HepG2 (cell line): Measurements from ENCODE around the gene NELFCD. TPM values are rescaled to one million over a fixed set of nuclear protein-coding genes. Genes with fewer than 3 reads are reported as not detected.

Experiments used
- ATF4 ChIP-seq, 2 experiments: fragments of 450-650 bp in 1 of 2; sonication (generic) in 1 of 2; formaldehyde crosslinking; IDR thresholded peaks; 2 replicates each; pipeline versions ENCODE4 v1.5.0 to v1.8.0; 2020 to 2022; ENCODE audit warnings: mild to moderate bottlenecking in 1 of 2, missing genetic modification reagents in 1 of 2
- ERF ChIP-seq: IDR thresholded peaks from 2 replicates; pipeline ENCODE4 v1.6.1; 2018; ENCODE audit warnings: missing biosample characterization, missing genetic modification reagents
- FOXA3 ChIP-seq: IDR thresholded peaks from 2 replicates; pipeline ENCODE4 v1.6.1; 2016; ENCODE audit warnings: missing genetic modification reagents, missing compliant biosample characterization
- KLF15 ChIP-seq: sonication (generic); formaldehyde crosslinking; IDR thresholded peaks from 2 replicates; pipeline ENCODE4 v1.8.1; 2023; ENCODE audit warnings: borderline replicate concordance, mild to moderate bottlenecking, inconsistent platforms, missing genetic modification reagents, mixed read lengths
- MLXIP ChIP-seq: sonication (generic); formaldehyde crosslinking; IDR thresholded peaks from 2 replicates; pipeline ENCODE4 v1.9.0; 2021; ENCODE audit warnings: missing genetic modification reagents, borderline replicate concordance
- MXI1 ChIP-seq: IDR thresholded peaks from 3 replicates; pipeline ENCODE4 v1.6.1; 2012; ENCODE audit warnings: low read depth, low read length, inconsistent platforms, borderline replicate concordance
- NR2C2 ChIP-seq: sonication (generic); formaldehyde crosslinking; IDR thresholded peaks from 2 replicates; pipeline ENCODE4 v1.4.0; 2020; ENCODE audit warnings: missing genetic modification reagents, mild to moderate bottlenecking, moderate library complexity, borderline replicate concordance
- PPARG ChIP-seq: conservative IDR thresholded peaks from 2 replicates; pipeline ENCODE4 v1.6.1; 2016; ENCODE audit warnings: missing biosample characterization, missing genetic modification reagents
- PTBP1 ChIP-seq: fragments of 200-400 bp; formaldehyde crosslinking; IDR thresholded peaks from 2 replicates; pipeline ENCODE4 v1.6.1; 2018; ENCODE audit warnings: low read length, low read depth; ENCODE audit not compliant: poor library complexity, severe bottlenecking
- RCOR2 ChIP-seq: IDR thresholded peaks from 2 replicates; pipeline ENCODE4 v1.6.1; 2016; ENCODE audit warnings: missing biosample characterization, missing genetic modification reagents
- SAFB2 ChIP-seq: sonication (generic); formaldehyde crosslinking; IDR thresholded peaks from 2 replicates; pipeline ENCODE4 v1.5.1; 2020; ENCODE audit warnings: missing genetic modification reagents, low read depth, mild to moderate bottlenecking, borderline replicate concordance
- SALL1 ChIP-seq: sonication (generic); formaldehyde crosslinking; IDR thresholded peaks from 2 replicates; pipeline ENCODE4 v1.8.0; 2022; ENCODE audit warnings: mild to moderate bottlenecking, missing genetic modification reagents
- SMC3 ChIP-seq: IDR thresholded peaks from 2 replicates; pipeline ENCODE4 v1.6.1; 2011; ENCODE audit warnings: low read length, improper control_type of control experiment
- SOX5 ChIP-seq: IDR thresholded peaks from 2 replicates; pipeline ENCODE4 v1.6.1; 2016; ENCODE audit warnings: borderline replicate concordance
- SSRP1 ChIP-seq: IDR thresholded peaks from 2 replicates; pipeline ENCODE4 v1.6.1; 2016; ENCODE audit warnings: control low read depth
- STAT5B ChIP-seq: sonication (generic); formaldehyde crosslinking; IDR thresholded peaks from 2 replicates; pipeline ENCODE4 v1.4.0; 2020; ENCODE audit warnings: missing genetic modification reagents
- TOE1 ChIP-seq: sonication (generic); formaldehyde crosslinking; IDR thresholded peaks from 2 replicates; pipeline ENCODE4 v1.4.0; 2020; ENCODE audit warnings: mild to moderate bottlenecking, missing genetic modification reagents
- XRCC5 ChIP-seq: fragments of 200-400 bp; formaldehyde crosslinking; optimal IDR thresholded peaks from 2 replicates; pipeline ENCODE3; 2017; ENCODE audit warnings: mild to moderate bottlenecking, low read length
- ZNF160 ChIP-seq: sonication (generic); formaldehyde crosslinking; IDR thresholded peaks from 2 replicates; pipeline ENCODE4 v1.8.0; 2022; ENCODE audit warnings: mild to moderate bottlenecking, inconsistent platforms, missing genetic modification reagents
- ZNF615 ChIP-seq: sonication (generic); formaldehyde crosslinking; IDR thresholded peaks from 2 replicates; pipeline ENCODE4 v1.5.0; 2020; ENCODE audit warnings: mild to moderate bottlenecking, missing genetic modification reagents, borderline replicate concordance
- polyA plus RNA-seq, 8 experiments: library from polyadenylated mRNA; depleted of rRNA in 3 of 8; stranded (reverse) in 7 of 8; unstranded in 1 of 8; fragments of >200 nt; fragmentation: Illumina TruSeq in 4 of 8; extraction: Trizol in 4 of 8; gene quantifications; 2 replicates each; pipeline versions ENCODE4 v1.2.1 to v1.2.3, GENCODE V29; 2011 to 2016; ENCODE audit warnings: low read depth in 4 of 8, missing spikeins in 1 of 8, mixed read lengths in 1 of 8; ENCODE audit not compliant: insufficient read depth in 1 of 8
- total RNA-seq, 5 experiments: library from RNA; depleted of rRNA; stranded (reverse); fragments of >200 nt; fragmentation: Illumina TruSeq; extraction: Trizol; gene quantifications; 2 replicates each; pipeline ENCODE4 v1.2.3, GENCODE V29; 2016; ENCODE audit warnings: low read depth in 1 of 5
- TF ChIP-seq, protein P1 (sequence below): sonication (generic); formaldehyde crosslinking; IDR thresholded peaks from 2 replicates; pipeline ENCODE4 v1.4.0; 2020; ENCODE audit warnings: mild to moderate bottlenecking, missing genetic modification reagents
- TF ChIP-seq, protein P2 (sequence below): sonication (generic); formaldehyde crosslinking; IDR thresholded peaks from 2 replicates; pipeline ENCODE4 v1.4.0; 2020; ENCODE audit warnings: mild to moderate bottlenecking, missing genetic modification reagents
- TF ChIP-seq, protein P3 (sequence below): sonication (generic); formaldehyde crosslinking; IDR thresholded peaks from 2 replicates; pipeline ENCODE4 v1.4.0; 2020; ENCODE audit warnings: mild to moderate bottlenecking, missing genetic modification reagents
- TF ChIP-seq, protein P4 (sequence below): IDR thresholded peaks from 2 replicates; pipeline ENCODE4 v1.6.1; 2012; ENCODE audit warnings: low read depth, low read length, improper control_type of control experiment

NELFCD gene
- total and polyA plus RNA-seq, 2 of the 13 experiments (the other 11 are each of a cell fraction or from before 2014, with no cell fraction given), result 159 to 203 TPM

GRCh38 chr20:58991715-58992114 lies 10.7 kb downstream of the NELFCD start (continued):
- TF ChIP-seq MLXIP (CRISPR knock-in tag) (no peak), KLF15 (CRISPR knock-in tag) (no peak), XRCC5 (peak; percentile 39), ERF (CRISPR knock-in tag) (no peak), TOE1 (CRISPR knock-in tag) (no peak), FOXA3 (CRISPR knock-in tag) (peak; percentile 34; the same call in 1 of the 2 replicates), ZNF160 (CRISPR knock-in tag) (no peak), PTBP1 (no peak), NR2C2 (no peak), PPARG (no peak), SMC3 (0 out of 2 replicates have a peak, but pooled peaks have one; percentile 25), ATF4 (CRISPR knock-in tag; IDR thresholded peaks at IDR 0.05) (0 out of 4 replicates have a peak, but pooled peaks of 1 of the 2 experiments have one; percentile 20), MXI1 (peak; percentile 40; the same call in 2 of the 3 replicates), SAFB2 (CRISPR knock-in tag) (no peak), RCOR2 (CRISPR knock-in tag) (no peak), SSRP1 (CRISPR knock-in tag) (0 out of 2 replicates have a peak, but pooled peaks have one; percentile 27), ZNF615 (CRISPR knock-in tag) (no peak), SALL1 (CRISPR knock-in tag) (peak; percentile 29; the same call in 1 of the 2 replicates), SOX5 (peak; percentile 62; the same call in 1 of the 2 replicates), STAT5B (CRISPR knock-in tag) (no peak)
- TF ChIP-seq, protein P1, sequence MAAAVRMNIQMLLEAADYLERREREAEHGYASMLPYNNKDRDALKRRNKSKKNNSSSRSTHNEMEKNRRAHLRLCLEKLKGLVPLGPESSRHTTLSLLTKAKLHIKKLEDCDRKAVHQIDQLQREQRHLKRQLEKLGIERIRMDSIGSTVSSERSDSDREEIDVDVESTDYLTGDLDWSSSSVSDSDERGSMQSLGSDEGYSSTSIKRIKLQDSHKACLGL, result no peak
- TF ChIP-seq, protein P2, sequence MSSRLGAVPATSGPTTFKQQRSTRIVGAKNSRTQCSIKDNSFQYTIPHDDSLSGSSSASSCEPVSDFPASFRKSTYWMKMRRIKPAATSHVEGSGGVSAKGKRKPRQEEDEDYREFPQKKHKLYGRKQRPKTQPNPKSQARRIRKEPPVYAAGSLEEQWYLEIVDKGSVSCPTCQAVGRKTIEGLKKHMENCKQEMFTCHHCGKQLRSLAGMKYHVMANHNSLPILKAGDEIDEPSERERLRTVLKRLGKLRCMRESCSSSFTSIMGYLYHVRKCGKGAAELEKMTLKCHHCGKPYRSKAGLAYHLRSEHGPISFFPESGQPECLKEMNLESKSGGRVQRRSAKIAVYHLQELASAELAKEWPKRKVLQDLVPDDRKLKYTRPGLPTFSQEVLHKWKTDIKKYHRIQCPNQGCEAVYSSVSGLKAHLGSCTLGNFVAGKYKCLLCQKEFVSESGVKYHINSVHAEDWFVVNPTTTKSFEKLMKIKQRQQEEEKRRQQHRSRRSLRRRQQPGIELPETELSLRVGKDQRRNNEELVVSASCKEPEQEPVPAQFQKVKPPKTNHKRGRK, result no peak
- TF ChIP-seq, protein P3, sequence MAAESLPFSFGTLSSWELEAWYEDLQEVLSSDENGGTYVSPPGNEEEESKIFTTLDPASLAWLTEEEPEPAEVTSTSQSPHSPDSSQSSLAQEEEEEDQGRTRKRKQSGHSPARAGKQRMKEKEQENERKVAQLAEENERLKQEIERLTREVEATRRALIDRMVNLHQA, result no peak
- TF ChIP-seq, protein P4, sequence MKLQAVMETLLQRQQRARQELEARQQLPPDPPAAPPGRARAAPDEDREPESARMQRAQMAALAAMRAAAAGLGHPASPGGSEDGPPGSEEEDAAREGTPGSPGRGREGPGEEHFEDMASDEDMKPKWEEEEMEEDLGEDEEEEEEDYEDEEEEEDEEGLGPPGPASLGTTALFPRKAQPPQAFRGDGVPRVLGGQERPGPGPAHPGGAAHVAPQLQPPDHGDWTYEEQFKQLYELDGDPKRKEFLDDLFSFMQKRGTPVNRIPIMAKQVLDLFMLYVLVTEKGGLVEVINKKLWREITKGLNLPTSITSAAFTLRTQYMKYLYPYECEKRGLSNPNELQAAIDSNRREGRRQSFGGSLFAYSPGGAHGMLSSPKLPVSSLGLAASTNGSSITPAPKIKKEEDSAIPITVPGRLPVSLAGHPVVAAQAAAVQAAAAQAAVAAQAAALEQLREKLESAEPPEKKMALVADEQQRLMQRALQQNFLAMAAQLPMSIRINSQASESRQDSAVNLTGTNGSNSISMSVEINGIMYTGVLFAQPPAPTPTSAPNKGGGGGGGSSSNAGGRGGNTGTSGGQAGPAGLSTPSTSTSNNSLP, result no peak
